ENCODE results near the gene GPR42.

- TF ChIP-seq CTCF (IDR thresholded peaks at IDR 0.05; ENCODE audit: poor library complexity) (no peak), EZH2 (IDR thresholded peaks at IDR 0.05; ENCODE audit: borderline replicate concordance) (no peak), EZH2phosphoT487 (IDR thresholded peaks at IDR 0.05; ENCODE audit: low read depth, severe bottlenecking, unreplicated experiment) (no peak)
These were observed 6.8 kb downstream of the GPR42 start for GRCh38 chr19:35377656-35378055.

All from hepatocyte (in vitro differentiated cells).